Inflammatory macrophage (primary cell): Measurements from ENCODE around the gene HINFP.

Experiments used
- DNase-seq, 2 donors: peaks; one replicate each; pipeline ENCODE4 v3.0.0-alpha.2; 2020 to 2022
- total RNA-seq, 18 experiments: gene quantifications; one replicate each; lab custom pipeline; 2026; ENCODE audit warnings: mixed read lengths in 6 of 18, inconsistent platforms in 2 of 18; lab: John Stamatoyannopoulos, UW

The HINFP gene
- total RNA-seq, result 4.0 to 16.9 (median 12.0) reads per million in 18 experiments

- peak; percentile 99 to 100 for DNase-seq
These were observed at the start of gene HINFP for GRCh38 chr11:119121008-119121810. Gene HINFP (plus strand): TSS chr11:119121580. CDS start chr11:119126945, 5,365 bp downstream.

GRCh38 chr11:119077839-119078238 is 43.5 kb upstream of the HINFP start:
- no peak for DNase-seq

- DNase-seq, result no peak
These were observed 42.5 kb upstream of the HINFP start for GRCh38 chr11:119078675-119079420.

GRCh38 chr11:119081682-119082260 is 39.6 kb upstream of the HINFP start:
- peak; percentile 31 to 61 for DNase-seq

GRCh38 chr11:119084663-119085436 is 36.5 kb upstream of the HINFP start, which contains the start of gene HMBS:
Gene HMBS (plus strand): TSS chr11:119084881. CDS start chr11:119085034, 153 bp downstream.
- DNase-seq, result peak; percentile 95 to 97

GRCh38 chr11:119085437-119085847 is 35.9 kb upstream of the HINFP start:
- no peak for DNase-seq

GRCh38 chr11:119087123-119087522 is 34.3 kb upstream of the HINFP start:
- no peak for DNase-seq

- DNase-seq, result no peak
These were observed 33.6 kb upstream of the HINFP start for GRCh38 chr11:119087747-119088241.

GRCh38 chr11:119088406-119088805 is 33.0 kb upstream of the HINFP start:
- DNase-seq, result no peak

GRCh38 chr11:119089319-119089718 is 32.1 kb upstream of the HINFP start:
- no peak for DNase-seq

- no peak for DNase-seq
These were observed 30.2 kb upstream of the HINFP start for GRCh38 chr11:119091178-119091577.

- no peak for DNase-seq
These were observed 29.2 kb upstream of the HINFP start for GRCh38 chr11:119091966-119092879.

GRCh38 chr11:119092880-119093842 is 28.2 kb upstream of the HINFP start:
- no peak for DNase-seq

GRCh38 chr11:119093942-119094815 is 27.2 kb upstream of the HINFP start:
- peak in 1 of 2 donors; percentile 36 for DNase-seq

- DNase-seq, result peak; percentile 79 to 90
These were observed 26.6 kb upstream of the HINFP start for GRCh38 chr11:119094816-119095065.

GRCh38 chr11:119095066-119095880 is 26.1 kb upstream of the HINFP start:
- peak; percentile 100 for DNase-seq

- DNase-seq, result no peak
These were observed 21.7 kb upstream of the HINFP start for GRCh38 chr11:119099711-119100110.
